GM18909 (cell line): Measurements from ENCODE around the gene KLF7.
"Not testable (repeated sequence)": the region's sequence is repeated elsewhere in the genome, so short reads cannot be mapped to it uniquely, and the experiment has no call there.

ENCODE experiments used
- ATAC-seq: cut with Tn5 transposase; IDR thresholded peaks from one replicate; pipeline ENCODE4 v1.9.1; 2021; ENCODE audit warnings: mild to moderate bottlenecking; ENCODE audit not compliant: unreplicated experiment, poor library complexity

KLF7 gene

DNA sequence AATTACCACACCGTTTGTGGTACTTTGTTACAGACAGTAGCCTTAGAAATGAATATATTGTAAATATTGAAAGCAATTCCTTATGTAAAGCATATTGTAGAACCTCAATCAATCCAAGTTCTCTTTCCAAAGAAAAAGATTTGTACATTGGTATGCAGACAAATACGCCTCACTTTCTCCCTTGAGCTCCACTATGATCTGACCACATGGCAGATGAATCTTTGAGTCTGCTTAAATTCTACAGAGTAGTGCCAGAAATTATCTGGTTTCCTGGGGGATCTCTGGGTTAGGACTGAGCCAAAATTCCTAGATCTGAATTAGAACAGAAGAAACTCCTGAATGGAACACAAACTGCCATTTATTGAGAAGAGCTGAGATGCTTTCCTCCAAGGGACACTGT is 127.4 kb downstream of the KLF7 start:
- ATAC-seq, result no peak

DNA sequence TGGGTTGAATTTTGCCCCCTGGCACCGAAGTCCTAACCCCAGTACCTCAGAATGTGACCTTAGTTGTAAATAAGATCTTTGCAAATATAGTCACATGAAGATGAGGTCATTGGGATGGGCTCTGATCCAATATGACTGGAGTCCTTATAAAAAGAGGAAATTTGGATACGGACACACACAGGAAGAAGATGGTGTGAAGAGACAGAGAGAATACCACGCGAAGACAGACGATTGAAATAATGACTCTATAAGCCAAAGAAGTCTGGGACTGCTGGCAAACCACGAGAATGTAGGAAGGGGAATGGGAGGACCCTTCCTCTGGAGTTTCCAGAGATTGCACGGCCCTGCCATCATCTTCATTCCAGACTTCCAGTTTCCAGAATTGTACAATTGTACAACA is 127.9 kb downstream of the KLF7 start:
- no peak for ATAC-seq

DNA sequence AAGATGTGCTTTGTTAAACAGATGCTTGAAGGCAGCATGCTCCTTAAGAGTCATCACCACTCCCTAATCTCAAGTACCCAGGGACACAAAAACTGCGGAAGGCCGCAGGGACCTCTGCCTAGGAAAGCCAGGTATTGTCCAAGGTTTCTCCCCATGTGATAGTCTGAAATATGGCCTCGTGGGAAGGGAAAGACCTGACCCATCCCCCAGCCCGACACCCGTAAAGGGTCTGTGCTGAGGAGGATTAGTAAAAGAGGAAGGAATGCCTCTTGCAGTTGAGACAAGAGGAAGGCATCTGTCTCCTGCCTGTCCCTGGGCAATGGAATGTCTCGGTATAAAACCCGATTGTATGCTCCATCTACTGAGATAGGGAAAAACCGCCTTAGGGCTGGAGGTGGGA is 128.7 kb downstream of the KLF7 start:
- ATAC-seq, result not testable (repeated sequence)

DNA sequence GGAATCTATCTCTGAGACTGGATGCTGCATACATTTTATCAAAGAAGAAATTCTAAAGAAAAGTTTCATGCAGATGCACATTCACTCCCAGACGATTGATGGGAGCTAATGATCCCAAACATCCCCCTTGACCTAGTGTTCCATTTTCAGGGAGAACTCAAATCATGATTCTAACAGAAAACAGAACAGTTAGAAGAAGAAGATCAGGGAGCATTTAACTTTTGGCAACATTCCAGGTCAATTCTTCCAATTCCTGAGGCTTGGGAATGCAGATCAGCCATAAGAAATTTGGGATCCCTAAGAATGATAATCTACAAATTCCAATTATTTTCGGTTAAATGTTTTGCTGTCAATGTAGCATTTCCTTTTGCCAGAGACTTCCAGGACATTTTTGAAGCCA is 129.9 kb downstream of the KLF7 start:
- no peak for ATAC-seq

GRCh38 chr2:207032490-207032889 is 133.3 kb downstream of the KLF7 start:
- ATAC-seq, result no peak
